HEK293 (cell line): ENCODE measurements around the gene CYP11A1.

Source experiments
- CTCF ChIA-PET: fragments of 350-600 bp; formaldehyde crosslinking; extraction: SDS; loops from one replicate; lab custom pipeline; 2021; ENCODE audit warnings: antibody characterized with exemption; lab: Yijun Ruan, JAX
- POLR2A ChIA-PET: fragments of 300-600 bp; formaldehyde crosslinking; extraction: SDS; loops from one replicate; lab custom pipeline; 2020; ENCODE audit warnings: antibody characterized with exemption, inconsistent platforms; lab: Yijun Ruan, JAX
- H3K27ac ChIP-seq: fragments of 200-500 bp; sonication (Bioruptor generic); 2 replicates; pipeline ENCODE4 v1.5.1; 2014; ENCODE audit warnings: low read depth, low read length, control low read depth, inconsistent platforms; ENCODE audit errors: extremely low read depth
- H3K36me3 ChIP-seq, 2 experiments: fragments of 200-500 bp in 1 of 2; sonication (Bioruptor generic) in 1 of 2; 1 replicate in 1 of 2; 2 replicates in 1 of 2; pipeline ENCODE4 v1.5.1; 2014 to 2017; ENCODE audit warnings: inconsistent platforms in 2 of 2, low read length in 2 of 2; ENCODE audit not compliant: control insufficient read depth in 2 of 2, insufficient read depth in 1 of 2
- H3K4me1 ChIP-seq: fragments of 200-500 bp; sonication (Bioruptor generic); 2 replicates; pipeline ENCODE4 v1.5.1; 2014; ENCODE audit warnings: mild to moderate bottlenecking, low read length, inconsistent platforms; ENCODE audit not compliant: control insufficient read depth, insufficient read depth
- H3K4me3 ChIP-seq: 2 replicates; pipeline ENCODE4 v1.5.1; 2011; ENCODE audit warnings: low read depth, mild to moderate bottlenecking, control low read depth, low read length, moderate library complexity
- H3K9me3 ChIP-seq: fragments of 200-500 bp; sonication (Bioruptor generic); 2 replicates; pipeline ENCODE4 v1.5.1; 2014; ENCODE audit warnings: low read depth, low read length, inconsistent platforms; ENCODE audit not compliant: control insufficient read depth, insufficient read depth
- MEIS1 ChIP-seq: sonication (generic); formaldehyde crosslinking; IDR thresholded peaks from 2 replicates; pipeline ENCODE4 v1.8.1; 2022; ENCODE audit warnings: missing genetic modification reagents, mild to moderate bottlenecking, borderline replicate concordance
- SCRT1 ChIP-seq: fragments of 450-650 bp; formaldehyde crosslinking; IDR thresholded peaks from 2 replicates; pipeline ENCODE4 v1.5.1; 2016; ENCODE audit warnings: missing biosample characterization, missing genetic modification characterization, borderline replicate concordance
- ZEB2 ChIP-seq: fragments of 450-650 bp; formaldehyde crosslinking; IDR thresholded peaks from 2 replicates; pipeline ENCODE4 v1.5.1; 2016; ENCODE audit warnings: missing biosample characterization, missing genetic modification characterization
- ZFHX2 ChIP-seq: fragments of 450-650 bp; formaldehyde crosslinking; conservative IDR thresholded peaks from 2 replicates; pipeline ENCODE4 v1.5.1; 2016; ENCODE audit warnings: missing biosample characterization, missing genetic modification characterization
- ZFP41 ChIP-seq: fragments of 450-650 bp; formaldehyde crosslinking; IDR thresholded peaks from 2 replicates; pipeline ENCODE4 v1.5.1; 2016; ENCODE audit warnings: missing biosample characterization, missing genetic modification characterization, borderline replicate concordance
- ZIC2 ChIP-seq: fragments of 450-650 bp; formaldehyde crosslinking; IDR thresholded peaks from 2 replicates; pipeline ENCODE4 v1.5.1; 2016; ENCODE audit warnings: missing biosample characterization, missing genetic modification characterization
- ZNF121 ChIP-seq: fragments of 450-650 bp; formaldehyde crosslinking; IDR thresholded peaks from 2 replicates; pipeline ENCODE4 v1.5.1; 2016; ENCODE audit warnings: missing biosample characterization, missing genetic modification characterization
- ZNF292 ChIP-seq: fragments of 450-650 bp; formaldehyde crosslinking; IDR thresholded peaks from 2 replicates; pipeline ENCODE4 v1.5.1; 2016; ENCODE audit warnings: low read depth, missing biosample characterization, missing genetic modification characterization, borderline replicate concordance
- ZNF404 ChIP-seq: fragments of 450-650 bp; formaldehyde crosslinking; IDR thresholded peaks from 2 replicates; pipeline ENCODE4 v1.5.1; 2017; ENCODE audit warnings: missing biosample characterization, missing genetic modification characterization
- ZNF416 ChIP-seq: fragments of 450-650 bp; formaldehyde crosslinking; IDR thresholded peaks from 2 replicates; pipeline ENCODE4 v1.5.1; 2016; ENCODE audit warnings: missing biosample characterization, missing genetic modification characterization
- ZNF426 ChIP-seq: fragments of 450-650 bp; formaldehyde crosslinking; IDR thresholded peaks from 2 replicates; pipeline ENCODE4 v1.5.1; 2017; ENCODE audit warnings: missing biosample characterization, missing genetic modification characterization, mild to moderate bottlenecking, inconsistent platforms, moderate library complexity
- ZNF48 ChIP-seq: fragments of 450-650 bp; formaldehyde crosslinking; IDR thresholded peaks from 2 replicates; pipeline ENCODE4 v1.5.1; 2016; ENCODE audit warnings: missing biosample characterization, missing genetic modification characterization
- ZNF548 ChIP-seq: fragments of 450-650 bp; formaldehyde crosslinking; IDR thresholded peaks from 2 replicates; pipeline ENCODE4 v1.5.1; 2016; ENCODE audit warnings: missing biosample characterization, missing genetic modification characterization
- ZNF664 ChIP-seq: fragments of 450-650 bp; formaldehyde crosslinking; IDR thresholded peaks from 2 replicates; pipeline ENCODE4 v1.5.1; 2016; ENCODE audit warnings: missing biosample characterization, missing genetic modification characterization
- ZNF785 ChIP-seq: fragments of 450-650 bp; formaldehyde crosslinking; IDR thresholded peaks from 2 replicates; pipeline ENCODE4 v1.5.1; 2016; ENCODE audit warnings: missing biosample characterization, missing genetic modification characterization
- TF ChIP-seq, protein P1 (sequence below): fragments of 450-650 bp; formaldehyde crosslinking; IDR thresholded peaks from 2 replicates; pipeline ENCODE4 v1.5.1; 2016; ENCODE audit warnings: missing biosample characterization, missing genetic modification characterization
- TF ChIP-seq, protein P2 (sequence below): fragments of 450-650 bp; formaldehyde crosslinking; IDR thresholded peaks from 2 replicates; pipeline ENCODE4 v1.5.1; 2017; ENCODE audit warnings: missing biosample characterization, missing genetic modification characterization
- TF ChIP-seq, protein P3 (sequence below): fragments of 450-650 bp; formaldehyde crosslinking; IDR thresholded peaks from 2 replicates; pipeline ENCODE4 v1.5.1; 2016; ENCODE audit warnings: missing biosample characterization, missing genetic modification characterization
- TF ChIP-seq, protein P4 (sequence below): fragments of 450-650 bp; formaldehyde crosslinking; IDR thresholded peaks from 2 replicates; pipeline ENCODE4 v1.5.1; 2016; ENCODE audit warnings: missing biosample characterization, missing genetic modification characterization
- TF ChIP-seq, protein P5 (sequence below): fragments of 450-650 bp; formaldehyde crosslinking; IDR thresholded peaks from 2 replicates; pipeline ENCODE4 v1.5.1; 2016; ENCODE audit warnings: missing biosample characterization, missing genetic modification characterization
- TF ChIP-seq, protein P6 (sequence below): fragments of 450-650 bp; formaldehyde crosslinking; IDR thresholded peaks from 2 replicates; pipeline ENCODE4 v1.5.1; 2017; ENCODE audit warnings: missing biosample characterization, missing genetic modification characterization

The CYP11A1 gene

DNA sequence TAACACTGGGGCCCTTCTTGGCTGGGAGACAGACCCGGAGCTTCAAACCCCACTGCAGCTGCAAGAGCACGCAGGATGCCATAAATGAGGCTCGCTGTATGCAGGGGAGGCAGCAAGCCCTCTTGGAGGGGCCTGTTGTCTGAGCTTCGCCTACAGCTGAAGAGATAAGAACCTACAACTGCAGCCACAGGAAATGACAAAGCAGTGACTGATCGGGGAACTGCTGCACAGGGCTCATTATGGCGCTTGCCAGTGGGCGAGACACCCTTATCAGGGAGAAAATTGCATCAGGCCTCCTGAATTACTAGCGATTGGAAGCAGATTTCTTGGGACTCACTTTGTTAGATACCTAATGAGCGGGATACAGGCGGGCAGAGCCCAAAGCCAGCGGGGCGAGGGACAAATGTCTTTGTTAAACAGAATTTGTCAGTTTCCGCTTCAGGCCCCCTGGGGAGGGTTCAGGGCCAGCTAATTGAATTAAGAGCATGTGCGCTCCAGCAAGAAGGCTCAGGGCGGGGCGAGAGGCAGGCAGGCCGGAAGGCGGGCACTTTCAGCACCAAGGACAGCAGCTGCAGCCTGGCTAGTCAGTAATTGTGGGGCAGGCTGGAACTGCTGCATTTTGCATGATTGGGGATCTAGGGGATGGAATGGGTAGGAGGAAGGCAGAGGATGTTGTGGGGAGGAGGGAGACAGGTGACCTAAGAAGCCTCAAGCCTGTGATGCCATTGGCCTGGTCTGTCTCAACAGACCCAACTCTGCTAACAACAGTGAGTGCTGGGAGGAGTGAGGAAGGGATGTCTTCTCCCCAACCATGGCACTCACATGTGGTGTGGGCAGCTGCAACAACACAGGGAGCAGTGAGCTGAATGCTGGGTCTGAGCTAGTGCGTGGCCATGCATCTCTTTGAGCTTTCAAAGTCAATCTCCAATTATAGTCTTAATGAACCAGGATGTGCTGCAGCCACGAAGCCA is 76.1 kb downstream of the CYP11A1 start:
- no peaks in the 10 kb centered on the region for H3K36me3 ChIP-seq
- no peaks in the 10 kb centered on the region for H3K9me3 ChIP-seq
- H3K4me3 ChIP-seq = no peak overlapping the region
- no peaks in the 10 kb centered on the region for H3K4me1 ChIP-seq
- ChIA-PET CTCF (interaction anchor here (0.6 to 2.8 kb wide), 5 partner anchors 10 to 144 kb away, joined by 3 to 9 read pairs (median 5); no protein-coding TSS in a partner anchor), POLR2A (interaction anchor here (1.0 kb wide), 1 partner anchor 164 kb away, joined by 3 read pairs; no protein-coding TSS in a partner anchor)
- no peak overlapping the region for H3K27ac ChIP-seq
- TF ChIP-seq ZNF785 (tag by site-specific recombination) (peak; percentile 67; the same call in 1 of the 2 replicates), ZNF48 (tag by site-specific recombination) (no peak), ZNF121 (tag by site-specific recombination) (no peak), ZNF404 (tag by site-specific recombination) (no peak), MEIS1 (peak; percentile 65; the same call in 1 of the 2 replicates), ZNF292 (tag by site-specific recombination) (no peak), ZFP41 (no peak), ZEB2 (tag by site-specific recombination) (peak; percentile 74), ZNF416 (tag by site-specific recombination) (no peak), ZNF664 (no peak), SCRT1 (tag by site-specific recombination) (no peak), ZFHX2 (tag by site-specific recombination) (peak; percentile 96), ZIC2 (tag by site-specific recombination) (peak; percentile 64), ZNF548 (no peak), ZNF426 (tag by site-specific recombination) (no peak)
- TF ChIP-seq, protein P1, sequence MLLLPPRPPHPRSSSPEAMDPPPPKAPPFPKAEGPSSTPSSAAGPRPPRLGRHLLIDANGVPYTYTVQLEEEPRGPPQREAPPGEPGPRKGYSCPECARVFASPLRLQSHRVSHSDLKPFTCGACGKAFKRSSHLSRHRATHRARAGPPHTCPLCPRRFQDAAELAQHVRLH (tag by site-specific recombination) = no peak
- TF ChIP-seq, protein P2, sequence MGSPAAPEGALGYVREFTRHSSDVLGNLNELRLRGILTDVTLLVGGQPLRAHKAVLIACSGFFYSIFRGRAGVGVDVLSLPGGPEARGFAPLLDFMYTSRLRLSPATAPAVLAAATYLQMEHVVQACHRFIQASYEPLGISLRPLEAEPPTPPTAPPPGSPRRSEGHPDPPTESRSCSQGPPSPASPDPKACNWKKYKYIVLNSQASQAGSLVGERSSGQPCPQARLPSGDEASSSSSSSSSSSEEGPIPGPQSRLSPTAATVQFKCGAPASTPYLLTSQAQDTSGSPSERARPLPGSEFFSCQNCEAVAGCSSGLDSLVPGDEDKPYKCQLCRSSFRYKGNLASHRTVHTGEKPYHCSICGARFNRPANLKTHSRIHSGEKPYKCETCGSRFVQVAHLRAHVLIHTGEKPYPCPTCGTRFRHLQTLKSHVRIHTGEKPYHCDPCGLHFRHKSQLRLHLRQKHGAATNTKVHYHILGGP (tag by site-specific recombination) = 0 out of 2 replicates have a peak, but pooled peaks have one; percentile 25
- TF ChIP-seq, protein P3, sequence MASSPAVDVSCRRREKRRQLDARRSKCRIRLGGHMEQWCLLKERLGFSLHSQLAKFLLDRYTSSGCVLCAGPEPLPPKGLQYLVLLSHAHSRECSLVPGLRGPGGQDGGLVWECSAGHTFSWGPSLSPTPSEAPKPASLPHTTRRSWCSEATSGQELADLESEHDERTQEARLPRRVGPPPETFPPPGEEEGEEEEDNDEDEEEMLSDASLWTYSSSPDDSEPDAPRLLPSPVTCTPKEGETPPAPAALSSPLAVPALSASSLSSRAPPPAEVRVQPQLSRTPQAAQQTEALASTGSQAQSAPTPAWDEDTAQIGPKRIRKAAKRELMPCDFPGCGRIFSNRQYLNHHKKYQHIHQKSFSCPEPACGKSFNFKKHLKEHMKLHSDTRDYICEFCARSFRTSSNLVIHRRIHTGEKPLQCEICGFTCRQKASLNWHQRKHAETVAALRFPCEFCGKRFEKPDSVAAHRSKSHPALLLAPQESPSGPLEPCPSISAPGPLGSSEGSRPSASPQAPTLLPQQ (tag by site-specific recombination) = peak; percentile 64; the same call in 1 of the 2 replicates
- TF ChIP-seq, protein P4, sequence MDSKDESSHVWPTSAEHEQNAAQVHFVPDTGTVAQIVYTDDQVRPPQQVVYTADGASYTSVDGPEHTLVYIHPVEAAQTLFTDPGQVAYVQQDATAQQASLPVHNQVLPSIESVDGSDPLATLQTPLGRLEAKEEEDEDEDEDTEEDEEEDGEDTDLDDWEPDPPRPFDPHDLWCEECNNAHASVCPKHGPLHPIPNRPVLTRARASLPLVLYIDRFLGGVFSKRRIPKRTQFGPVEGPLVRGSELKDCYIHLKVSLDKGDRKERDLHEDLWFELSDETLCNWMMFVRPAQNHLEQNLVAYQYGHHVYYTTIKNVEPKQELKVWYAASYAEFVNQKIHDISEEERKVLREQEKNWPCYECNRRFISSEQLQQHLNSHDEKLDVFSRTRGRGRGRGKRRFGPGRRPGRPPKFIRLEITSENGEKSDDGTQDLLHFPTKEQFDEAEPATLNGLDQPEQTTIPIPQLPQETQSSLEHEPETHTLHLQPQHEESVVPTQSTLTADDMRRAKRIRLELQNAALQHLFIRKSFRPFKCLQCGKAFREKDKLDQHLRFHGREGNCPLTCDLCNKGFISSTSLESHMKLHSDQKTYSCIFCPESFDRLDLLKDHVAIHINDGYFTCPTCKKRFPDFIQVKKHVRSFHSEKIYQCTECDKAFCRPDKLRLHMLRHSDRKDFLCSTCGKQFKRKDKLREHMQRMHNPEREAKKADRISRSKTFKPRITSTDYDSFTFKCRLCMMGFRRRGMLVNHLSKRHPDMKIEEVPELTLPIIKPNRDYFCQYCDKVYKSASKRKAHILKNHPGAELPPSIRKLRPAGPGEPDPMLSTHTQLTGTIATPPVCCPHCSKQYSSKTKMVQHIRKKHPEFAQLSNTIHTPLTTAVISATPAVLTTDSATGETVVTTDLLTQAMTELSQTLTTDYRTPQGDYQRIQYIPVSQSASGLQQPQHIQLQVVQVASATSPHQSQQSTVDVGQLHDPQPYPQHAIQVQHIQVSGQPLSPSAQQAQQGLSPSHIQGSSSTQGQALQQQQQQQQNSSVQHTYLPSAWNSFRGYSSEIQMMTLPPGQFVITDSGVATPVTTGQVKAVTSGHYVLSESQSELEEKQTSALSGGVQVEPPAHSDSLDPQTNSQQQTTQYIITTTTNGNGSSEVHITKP = 0 out of 2 replicates have a peak, but pooled peaks have one; percentile 26
- TF ChIP-seq, protein P5, sequence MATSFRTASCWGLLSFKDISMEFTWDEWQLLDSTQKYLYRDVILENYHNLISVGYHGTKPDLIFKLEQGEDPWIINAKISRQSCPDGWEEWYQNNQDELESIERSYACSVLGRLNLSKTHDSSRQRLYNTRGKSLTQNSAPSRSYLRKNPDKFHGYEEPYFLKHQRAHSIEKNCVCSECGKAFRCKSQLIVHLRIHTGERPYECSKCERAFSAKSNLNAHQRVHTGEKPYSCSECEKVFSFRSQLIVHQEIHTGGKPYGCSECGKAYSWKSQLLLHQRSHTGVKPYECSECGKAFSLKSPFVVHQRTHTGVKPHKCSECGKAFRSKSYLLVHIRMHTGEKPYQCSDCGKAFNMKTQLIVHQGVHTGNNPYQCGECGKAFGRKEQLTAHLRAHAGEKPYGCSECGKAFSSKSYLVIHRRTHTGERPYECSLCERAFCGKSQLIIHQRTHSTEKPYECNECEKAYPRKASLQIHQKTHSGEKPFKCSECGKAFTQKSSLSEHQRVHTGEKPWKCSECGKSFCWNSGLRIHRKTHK (tag by site-specific recombination) = no peak
- TF ChIP-seq, protein P6, sequence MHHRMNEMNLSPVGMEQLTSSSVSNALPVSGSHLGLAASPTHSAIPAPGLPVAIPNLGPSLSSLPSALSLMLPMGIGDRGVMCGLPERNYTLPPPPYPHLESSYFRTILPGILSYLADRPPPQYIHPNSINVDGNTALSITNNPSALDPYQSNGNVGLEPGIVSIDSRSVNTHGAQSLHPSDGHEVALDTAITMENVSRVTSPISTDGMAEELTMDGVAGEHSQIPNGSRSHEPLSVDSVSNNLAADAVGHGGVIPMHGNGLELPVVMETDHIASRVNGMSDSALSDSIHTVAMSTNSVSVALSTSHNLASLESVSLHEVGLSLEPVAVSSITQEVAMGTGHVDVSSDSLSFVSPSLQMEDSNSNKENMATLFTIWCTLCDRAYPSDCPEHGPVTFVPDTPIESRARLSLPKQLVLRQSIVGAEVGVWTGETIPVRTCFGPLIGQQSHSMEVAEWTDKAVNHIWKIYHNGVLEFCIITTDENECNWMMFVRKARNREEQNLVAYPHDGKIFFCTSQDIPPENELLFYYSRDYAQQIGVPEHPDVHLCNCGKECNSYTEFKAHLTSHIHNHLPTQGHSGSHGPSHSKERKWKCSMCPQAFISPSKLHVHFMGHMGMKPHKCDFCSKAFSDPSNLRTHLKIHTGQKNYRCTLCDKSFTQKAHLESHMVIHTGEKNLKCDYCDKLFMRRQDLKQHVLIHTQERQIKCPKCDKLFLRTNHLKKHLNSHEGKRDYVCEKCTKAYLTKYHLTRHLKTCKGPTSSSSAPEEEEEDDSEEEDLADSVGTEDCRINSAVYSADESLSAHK = no peak
